CD4-positive, alpha-beta T cell treated with Interleukin-15 for 4 hours (primary cell): ENCODE measurements around the gene ERCC3.
"Not testable (repeated sequence)": the region's sequence is repeated elsewhere in the genome, so short reads cannot be mapped to it uniquely, and the experiment has no call there.

Experiments
- DNase-seq: peaks from one replicate; pipeline ENCODE4 v3.0.0-alpha.2; 2020; ENCODE audit warnings: low spot score

Gene ERCC3

GRCh38 chr2:127226132-127226519, 67.8 kb downstream of the ERCC3 start:
- DNase-seq: no peak

GRCh38 chr2:127225186-127225960, 68.6 kb downstream of the ERCC3 start:
- no peak for DNase-seq

- not testable (repeated sequence) for DNase-seq
These were observed 69.8 kb downstream of the ERCC3 start for GRCh38 chr2:127224135-127224534.

GRCh38 chr2:127220768-127221527, 73.0 kb downstream of the ERCC3 start:
- DNase-seq: no peak

GRCh38 chr2:127220102-127220767, 73.7 kb downstream of the ERCC3 start, which contains the start of gene CYP27C1:
Gene CYP27C1 (minus strand): TSS chr2:127220299. CDS start chr2:127220270, 29 bp downstream.
- no peak for DNase-seq

GRCh38 chr2:127219171-127220070, 74.5 kb downstream of the ERCC3 start:
- DNase-seq: no peak

GRCh38 chr2:127218812-127219170, 75.2 kb downstream of the ERCC3 start:
- no peak for DNase-seq

- no peak for DNase-seq
These were observed 76.2 kb downstream of the ERCC3 start for GRCh38 chr2:127217470-127218325.

- no peak for DNase-seq
These were observed 77.4 kb downstream of the ERCC3 start for GRCh38 chr2:127216593-127216992.

GRCh38 chr2:127216095-127216494, 77.8 kb downstream of the ERCC3 start:
- DNase-seq: no peak

- not testable (repeated sequence) for DNase-seq
These were observed 79.7 kb downstream of the ERCC3 start for GRCh38 chr2:127214201-127214600.

GRCh38 chr2:127208313-127208712, 85.6 kb downstream of the ERCC3 start:
- DNase-seq: no peak
